Renal cortical epithelial cell (primary cell): ENCODE measurements around the gene SRD5A1. TPM values are rescaled to one million over a fixed set of nuclear protein-coding genes. Genes with fewer than 3 reads are reported as not detected.

Experiments
- DNase-seq: peaks from one replicate; pipeline ENCODE4 v3.0.0-alpha.2; 2011; ENCODE audit warnings: low read depth
- total RNA-seq: library from RNA; depleted of rRNA; stranded (reverse); fragments of >200 nt; gene quantifications from 2 replicates; pipeline ENCODE4 v1.2.3, GENCODE V29; 2014

The SRD5A1 gene
- total RNA-seq, 1 donor from 2014 or later, result 45.1 TPM

GRCh38 chr5:6713274-6714225, 80.3 kb downstream of the SRD5A1 start, which contains the start of gene TENT4A:
Gene TENT4A, plus strand, starts transcription at chr5:6713432. Its CDS starts 552 bp downstream, at chr5:6713984.
- no peak for DNase-seq

GRCh38 chr5:6714226-6715041, 81.2 kb downstream of the SRD5A1 start:
- no peak for DNase-seq

- no peak for DNase-seq
Measured at GRCh38 chr5:6715271-6715670, 82.0 kb downstream of the SRD5A1 start.

GRCh38 chr5:6715758-6716628, 82.8 kb downstream of the SRD5A1 start:
- no peak for DNase-seq

GRCh38 chr5:6716629-6717149, 83.4 kb downstream of the SRD5A1 start:
- no peak for DNase-seq

GRCh38 chr5:6717247-6717646, 84.0 kb downstream of the SRD5A1 start:
- no peak for DNase-seq

GRCh38 chr5:6717687-6718086, 84.4 kb downstream of the SRD5A1 start:
- no peak for DNase-seq

GRCh38 chr5:6718161-6718681, 85.0 kb downstream of the SRD5A1 start:
- no peak for DNase-seq

- DNase-seq, result no peak
Measured at GRCh38 chr5:6718718-6719117, 85.5 kb downstream of the SRD5A1 start.

GRCh38 chr5:6719417-6719816, 86.2 kb downstream of the SRD5A1 start:
- DNase-seq, result no peak

GRCh38 chr5:6719896-6720560, 86.8 kb downstream of the SRD5A1 start:
- DNase-seq, result no peak

- DNase-seq, result no peak
Measured at GRCh38 chr5:6720561-6720921, 87.3 kb downstream of the SRD5A1 start.

- no peak for DNase-seq
Measured at GRCh38 chr5:6721442-6721841, 88.2 kb downstream of the SRD5A1 start.

- DNase-seq, result no peak
Measured at GRCh38 chr5:6722015-6722414, 88.8 kb downstream of the SRD5A1 start.

GRCh38 chr5:6723122-6723815, 90.0 kb downstream of the SRD5A1 start:
- no peak for DNase-seq

GRCh38 chr5:6723816-6724300, 90.6 kb downstream of the SRD5A1 start:
- no peak for DNase-seq
